Brain microvascular endothelial cell (primary cell): ENCODE results near the gene HIGD1B.

ENCODE experiments used
- DNase-seq: peaks from one replicate; pipeline ENCODE4 v3.0.0-alpha.2; 2020
- H3K27ac ChIP-seq: fragments of 250-450 bp; sonication (Bioruptor Pico); 2 replicates; pipeline ENCODE4 v1.5.1; 2020; ENCODE audit warnings: mild to moderate bottlenecking, moderate library complexity
- H3K27me3 ChIP-seq: fragments of 250-450 bp; sonication (Bioruptor Pico); replicated peaks from 2 replicates; pipeline ENCODE4 v1.5.1; 2020; ENCODE audit warnings: mild to moderate bottlenecking
- H3K36me3 ChIP-seq: fragments of 250-450 bp; sonication (Bioruptor Pico); replicated peaks from 2 replicates; pipeline ENCODE4 v1.5.1; 2020; ENCODE audit warnings: mild to moderate bottlenecking
- H3K4me3 ChIP-seq: 2 replicates; pipeline ENCODE4 v1.5.1; 2011; ENCODE audit warnings: low read depth, mild to moderate bottlenecking, control low read depth, low read length, moderate library complexity
- CTCF ChIP-seq: IDR thresholded peaks from 2 replicates; pipeline ENCODE4 v1.5.1; 2011; ENCODE audit warnings: low read depth, mild to moderate bottlenecking, moderate library complexity, low read length, control low read depth, inconsistent platforms; ENCODE audit errors: missing control alignments
- in situ Hi-C: cut with HindIII; loops from 2 replicates; pipeline ENCODE4 v1.10.0; 2017; ENCODE audit warnings: low sequenced_read_pairs, low pct_ligation_motif_present

Gene HIGD1B

GRCh38 chr17:44826123-44826790, 21.4 kb upstream of the HIGD1B start:
- no peak for DNase-seq
- no peaks in the 10 kb centered on the region for H3K27me3 ChIP-seq
- peaks cover 3% of the 10 kb centered on the region for H3K36me3 ChIP-seq
- H3K4me3 ChIP-seq: no peak overlapping the region
- no peak for TF ChIP-seq CTCF
- peak overlapping the region; percentile 34 for H3K27ac ChIP-seq
- in situ Hi-C loops: no loop called here

DNA sequence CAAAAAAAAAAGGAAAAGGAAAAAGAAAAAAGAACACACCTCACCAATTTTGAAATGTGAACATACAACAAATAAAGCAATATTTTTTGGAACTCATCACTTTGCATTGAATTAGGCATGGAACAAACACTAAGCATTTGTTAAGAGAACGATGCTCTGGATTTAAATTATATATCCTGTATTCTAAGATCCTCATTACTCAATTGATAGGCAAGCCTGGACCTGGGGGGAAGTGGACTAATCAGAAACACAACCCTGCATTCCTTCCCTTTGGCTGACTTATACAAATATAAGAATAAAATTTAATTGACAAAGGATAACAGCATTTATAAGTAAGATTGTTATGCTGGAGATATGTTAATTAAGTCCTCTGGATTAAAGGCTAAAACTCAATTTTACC, 19.8 kb upstream of the HIGD1B start:
- H3K27me3 ChIP-seq: no peaks in the 10 kb centered on the region
- in situ Hi-C loops: no loop called here
- no peak overlapping the region for H3K27ac ChIP-seq
- DNase-seq: no peak
- peak overlapping the region; percentile 75 for H3K4me3 ChIP-seq
- no peak for TF ChIP-seq CTCF
- peaks cover 3% of the 10 kb centered on the region for H3K36me3 ChIP-seq

GRCh38 chr17:44828919-44829522, 18.7 kb upstream of the HIGD1B start:
- peak overlapping the region; percentile 75 for H3K4me3 ChIP-seq
- TF ChIP-seq CTCF: no peak
- H3K36me3 ChIP-seq: peaks cover 3% of the 10 kb centered on the region
- peak overlapping the region; percentile 47 for H3K27ac ChIP-seq
- DNase-seq: no peak
- in situ Hi-C loops: no loop called here
- H3K27me3 ChIP-seq: no peaks in the 10 kb centered on the region

DNA sequence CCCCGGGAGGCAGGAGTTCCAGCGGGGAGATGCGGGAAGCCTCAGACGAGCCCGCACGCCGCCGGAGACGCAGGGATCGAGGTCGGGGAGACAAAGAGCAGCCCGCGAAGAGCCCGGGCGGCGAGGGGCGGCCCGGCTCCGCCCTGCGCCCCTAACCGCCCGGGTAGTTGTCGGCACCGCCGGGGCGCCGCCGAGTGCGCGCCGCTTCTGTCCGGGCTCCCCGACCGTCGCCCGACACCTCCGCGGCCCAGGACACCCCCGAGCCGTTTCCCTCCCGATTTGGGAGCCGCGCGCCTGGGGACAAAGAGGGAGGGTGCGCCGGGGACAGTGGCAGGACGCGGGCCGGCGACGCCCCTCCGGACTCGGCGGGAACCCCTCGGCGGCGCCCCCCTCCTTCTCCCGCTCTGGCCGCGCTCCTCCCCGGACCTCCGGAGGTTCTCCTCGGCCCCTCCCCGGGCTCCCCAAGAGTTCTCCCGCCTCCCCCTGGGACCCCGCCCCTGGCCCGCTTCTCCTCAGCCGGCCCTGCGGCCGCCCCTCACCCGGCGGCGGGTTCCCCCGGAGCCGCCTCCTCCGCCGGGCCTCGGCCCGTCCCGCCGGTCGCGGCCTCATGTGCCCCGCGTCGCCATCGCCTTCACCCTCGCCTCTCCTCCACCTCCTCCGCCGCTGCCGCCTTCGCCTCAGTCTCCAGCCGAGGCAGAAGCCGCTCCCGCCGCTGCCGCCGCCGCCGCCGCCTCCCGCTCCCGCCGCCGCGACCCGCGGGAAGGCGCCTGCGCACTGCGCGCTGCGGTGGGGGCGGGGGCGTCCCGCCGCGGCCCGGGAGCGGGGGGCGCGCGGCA, 17.9 kb upstream of the HIGD1B start, which contains the start of gene GJC1:
TSS of gene GJC1 (minus strand) at position 765 of the 836 bp plus-strand sequence. CDS start 24,470 bp downstream, outside the sequence.
- H3K27ac ChIP-seq: peak within 1 kb of the TSS; percentile 47
- H3K4me3 ChIP-seq: peak within 1 kb of the TSS; percentile 75
- H3K36me3 ChIP-seq: peaks cover 3% of the 10 kb centered on the region
- in situ Hi-C loops: no loop called here
- DNase-seq: no peak
- no peak for TF ChIP-seq CTCF
- H3K27me3 ChIP-seq: no peaks in the 10 kb centered on the region

DNA sequence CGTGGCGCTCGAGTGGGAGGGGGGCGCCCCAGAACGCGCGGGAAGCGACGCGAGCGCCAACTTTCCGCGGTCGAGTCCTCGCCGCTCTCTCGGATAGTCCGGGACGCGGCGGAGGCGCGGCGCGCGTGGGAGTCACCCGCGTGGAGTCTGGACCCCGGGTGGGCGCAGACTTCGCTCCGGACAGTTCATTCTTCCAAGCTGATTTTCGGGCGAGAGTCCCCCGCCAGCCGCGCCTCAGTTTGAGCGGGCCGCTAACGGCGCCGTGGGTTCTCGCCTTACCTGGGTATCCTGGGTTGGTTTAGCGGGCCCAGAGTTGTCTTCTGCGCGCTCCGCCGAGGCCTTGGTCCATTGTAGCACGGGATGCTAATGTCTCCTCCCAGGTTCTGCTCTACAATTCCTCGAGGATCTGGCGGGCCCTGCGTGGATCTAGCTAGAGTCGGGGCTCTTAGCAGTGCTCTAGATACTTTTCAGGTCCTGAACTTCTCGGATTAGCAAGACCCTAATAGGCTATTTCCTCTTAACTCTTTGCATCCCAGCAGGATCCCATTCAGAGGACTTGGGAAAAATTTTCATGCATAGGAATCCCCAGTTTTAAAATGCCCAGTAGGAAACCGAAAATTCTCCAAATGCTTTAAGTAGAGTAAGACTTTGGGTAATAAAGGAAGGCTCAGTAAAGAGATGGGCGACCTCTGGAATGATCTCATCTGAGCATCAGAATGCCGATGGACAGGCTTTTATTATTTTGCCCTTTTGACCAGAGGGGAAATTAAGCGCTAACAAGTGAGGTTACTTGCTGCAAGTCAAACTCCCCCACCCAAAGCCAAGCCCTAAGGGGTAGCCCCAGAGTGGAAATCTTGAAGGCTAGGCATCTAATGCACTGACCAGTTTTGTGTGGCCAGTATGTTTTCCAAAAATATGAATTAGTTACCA, 17.1 kb upstream of the HIGD1B start:
- Histone ChIP-seq H3K4me3 (peak overlapping the region; percentile 75), H3K27ac (peak overlapping the region; percentile 47), H3K27me3 (no peaks in the 10 kb centered on the region), H3K36me3 (peaks cover 3% of the 10 kb centered on the region)
- DNase-seq: no peak
- TF ChIP-seq CTCF: no peak
- in situ Hi-C loops: no loop called here
